ENCODE measurements around the gene GALNTL6.
"Not testable (repeated sequence)": the region's sequence is repeated elsewhere in the genome, so short reads cannot be mapped to it uniquely, and the experiment has no call there.

GALNTL6 gene

DNA sequence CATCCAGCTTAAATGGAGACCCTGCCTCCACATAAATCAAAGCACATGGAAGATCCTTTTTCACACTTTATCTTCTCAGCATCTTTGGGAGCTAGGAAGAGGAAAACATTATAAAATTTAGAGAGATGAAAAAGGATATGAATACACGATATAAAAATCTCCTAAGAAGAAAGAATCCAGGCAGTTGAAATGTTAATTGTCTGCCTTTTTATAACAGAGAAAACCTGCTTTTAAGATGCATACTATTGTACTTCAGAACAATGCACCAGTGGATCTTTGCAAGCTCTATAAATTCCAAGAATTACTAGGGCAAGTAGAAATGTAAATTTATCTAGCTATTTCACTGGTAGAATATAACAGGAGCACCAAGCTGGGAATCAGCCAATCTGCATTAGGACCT is 1055.1 kb downstream of the GALNTL6 start:
- no peak for DNase-seq (ENCODE audit: low spot score)

DNA sequence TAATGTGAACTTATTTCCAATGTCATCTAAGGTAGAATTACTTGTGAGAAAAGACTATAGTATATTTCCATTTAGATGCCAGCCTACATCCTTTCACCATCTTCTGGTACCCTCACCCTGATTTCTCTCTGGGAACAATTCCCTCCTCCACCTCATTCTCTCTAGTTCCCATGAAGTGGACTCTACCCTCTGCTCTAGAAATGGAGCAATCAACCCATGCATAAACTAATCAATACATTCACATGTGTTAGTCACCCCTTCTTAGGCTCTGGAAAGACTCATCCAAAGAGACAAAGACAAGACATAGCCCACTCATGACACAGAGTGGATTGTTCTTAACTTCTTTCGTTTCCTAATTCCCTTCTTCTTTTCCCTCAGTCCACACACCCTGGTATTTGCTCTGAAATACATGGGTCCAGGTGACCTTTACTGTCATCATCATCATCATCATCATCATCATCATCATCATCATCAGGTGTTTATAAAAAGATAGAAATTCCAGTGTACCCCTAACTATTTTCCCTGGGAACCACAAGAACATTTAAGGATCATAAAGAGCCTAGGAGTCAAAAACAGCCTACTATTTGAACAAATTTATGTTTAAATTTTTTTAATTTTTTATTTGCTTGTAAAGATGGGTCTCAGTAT is 1056.5 kb downstream of the GALNTL6 start:
- DNase-seq (ENCODE audit: low spot score) = no peak

DNA sequence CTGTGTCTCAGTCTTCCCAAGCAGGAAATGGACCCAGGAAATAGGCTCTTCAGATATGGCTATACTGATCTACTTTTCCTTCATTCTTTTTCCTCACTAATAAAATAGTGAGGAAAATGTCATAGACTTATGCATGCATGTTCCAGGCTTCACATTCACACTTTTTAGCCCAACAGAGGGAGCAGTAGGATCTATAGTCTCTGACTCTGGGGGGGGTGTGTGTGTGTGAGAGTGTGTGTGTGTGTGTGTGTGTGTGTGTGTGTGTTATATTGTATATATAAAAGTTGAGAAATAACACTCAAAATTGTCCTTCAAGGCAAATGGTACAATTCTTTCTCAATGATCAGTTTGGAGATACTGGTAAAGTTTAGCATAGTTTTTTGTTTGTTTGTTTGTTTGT is 1058.2 kb downstream of the GALNTL6 start:
- DNase-seq (ENCODE audit: low spot score) = no peak

DNA sequence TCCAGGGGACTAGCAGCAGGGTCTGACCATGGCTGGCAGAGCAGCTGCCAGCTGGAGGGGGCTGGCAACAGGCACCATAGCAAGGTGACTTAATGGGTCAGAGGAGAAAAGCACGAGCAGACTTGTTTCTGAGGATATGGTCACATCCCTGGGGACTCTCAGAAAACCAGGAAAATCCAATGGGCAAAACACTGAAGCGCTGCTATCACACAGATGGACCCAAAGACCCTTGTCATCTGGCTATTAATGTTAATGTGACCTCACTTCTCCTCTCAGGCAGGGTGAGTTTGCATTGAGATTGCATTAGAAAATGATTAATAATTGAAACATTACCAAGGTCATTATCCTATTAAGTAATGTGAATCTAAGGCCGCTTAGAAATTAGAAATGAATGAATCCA is 1061.7 kb downstream of the GALNTL6 start:
- no peak for DNase-seq (ENCODE audit: low spot score)

DNA sequence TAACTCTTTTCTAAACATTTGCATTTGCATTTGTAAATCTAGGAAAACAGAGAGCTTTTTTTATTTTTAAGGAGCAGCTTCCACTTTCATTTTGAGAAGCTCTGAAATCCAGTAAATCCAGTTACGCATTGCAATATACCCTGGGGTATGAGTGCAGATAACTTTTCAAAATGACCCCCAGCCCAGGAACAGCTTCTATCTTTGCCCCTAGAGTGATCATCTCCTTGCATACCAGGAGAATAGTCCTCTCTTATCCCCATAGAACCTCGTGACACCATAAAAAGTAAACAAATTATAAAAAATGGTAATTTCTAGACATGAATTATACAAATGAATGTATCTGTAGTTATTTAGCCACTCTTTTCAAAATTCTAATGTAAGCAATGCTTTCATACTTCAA is 1063.2 kb downstream of the GALNTL6 start:
- DNase-seq (ENCODE audit: low spot score) = no peak

DNA sequence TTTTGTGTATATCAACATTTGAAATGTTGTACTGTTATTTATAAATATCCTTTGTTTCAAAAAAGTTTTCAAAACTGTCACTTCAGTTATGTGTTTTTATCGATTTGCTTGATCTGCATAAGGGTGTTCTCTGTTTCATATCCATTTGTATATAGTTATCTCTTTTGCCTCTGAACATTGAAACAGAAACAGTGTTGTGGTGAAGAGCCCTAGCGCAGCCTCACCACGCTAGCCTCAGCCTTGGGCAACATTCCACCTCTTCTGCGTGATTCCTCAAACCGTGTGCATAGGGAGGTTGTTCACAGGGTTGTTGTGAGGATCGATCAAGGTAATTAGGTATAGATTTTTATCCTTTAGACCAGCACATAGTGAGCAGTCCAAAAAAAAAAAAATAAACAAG is 1068.4 kb downstream of the GALNTL6 start:
- no peak for DNase-seq (ENCODE audit: low spot score)

DNA sequence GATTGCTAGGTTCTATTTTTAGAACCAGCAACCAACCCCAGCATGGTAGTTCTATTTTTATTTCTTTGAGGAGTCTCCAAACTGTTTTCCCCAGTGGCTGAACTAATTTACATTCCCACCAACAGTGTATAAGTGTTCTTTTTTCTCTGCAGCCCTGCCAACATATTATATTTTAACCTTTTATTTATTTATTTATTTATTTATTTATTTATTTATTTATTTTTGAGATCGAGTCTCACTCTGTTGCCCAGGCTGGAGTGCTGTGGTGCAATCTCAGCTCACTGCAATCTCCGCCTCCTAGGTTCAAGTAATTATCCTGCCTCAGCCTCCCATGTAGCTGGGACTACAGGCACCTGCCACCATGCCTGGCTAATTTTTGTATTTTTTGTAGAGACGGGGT is 1074.2 kb downstream of the GALNTL6 start:
- not testable (repeated sequence) for DNase-seq (ENCODE audit: low spot score)

DNA sequence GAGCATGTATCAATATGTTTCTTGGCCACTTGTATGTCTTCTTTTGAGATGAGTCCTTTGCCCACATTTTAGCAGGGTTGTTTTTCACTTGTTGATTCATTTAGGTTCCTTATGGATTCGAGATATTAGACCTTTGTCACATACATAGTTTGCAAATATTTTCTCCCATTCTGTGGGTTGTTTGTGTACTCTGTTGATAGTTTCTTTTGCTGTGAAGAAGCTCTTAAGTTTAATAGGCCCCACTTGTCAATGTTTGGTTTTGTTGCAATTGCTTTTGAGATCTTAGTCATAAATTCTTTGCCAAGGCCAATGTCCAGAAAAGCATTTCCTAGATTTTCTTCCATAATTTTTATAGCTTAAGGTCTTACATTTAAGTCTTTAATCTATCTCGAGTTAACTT is 1074.8 kb downstream of the GALNTL6 start:
- no peak for DNase-seq (ENCODE audit: low spot score)

DNA sequence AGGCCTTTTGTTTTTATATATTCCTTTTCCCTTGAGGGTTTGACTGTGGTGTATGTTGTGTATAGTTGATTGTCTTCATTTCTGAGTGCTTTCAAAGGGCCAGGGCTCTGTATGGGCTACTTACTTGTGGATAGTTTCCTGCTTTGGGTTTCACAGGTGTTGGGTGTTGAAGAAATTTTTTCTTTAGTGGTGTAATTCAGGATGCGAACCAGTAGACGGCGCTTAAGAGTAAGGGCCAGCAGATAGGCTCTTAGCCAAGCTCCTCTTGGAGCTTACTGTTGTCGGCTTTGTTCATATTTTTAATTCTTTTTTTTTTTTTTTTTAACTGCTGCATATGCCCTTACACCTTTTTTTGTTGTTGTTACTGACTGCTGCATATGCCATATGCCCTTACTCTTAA is 1079.1 kb downstream of the GALNTL6 start:
- no peak for DNase-seq (ENCODE audit: low spot score)

DNA sequence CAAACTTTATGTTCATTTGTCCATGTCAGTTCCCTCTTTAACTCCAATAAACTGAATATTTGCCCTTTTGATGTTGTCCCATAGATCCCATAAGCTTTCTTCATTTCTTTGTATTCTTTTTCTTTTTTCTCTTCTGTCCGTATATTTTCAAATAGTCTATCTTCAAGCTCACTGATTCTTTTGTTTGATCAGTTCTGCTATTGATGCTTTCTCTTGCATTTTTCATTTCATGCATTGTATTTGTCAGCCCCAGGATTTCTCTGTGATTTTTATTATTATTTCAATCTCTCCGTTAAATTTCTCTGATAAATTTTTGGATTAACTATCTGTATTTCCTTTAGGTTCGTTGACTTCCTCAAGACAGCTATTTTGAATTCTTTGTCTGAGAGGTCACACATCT is 1082.5 kb downstream of the GALNTL6 start:
- DNase-seq (ENCODE audit: low spot score) = no peak

DNA sequence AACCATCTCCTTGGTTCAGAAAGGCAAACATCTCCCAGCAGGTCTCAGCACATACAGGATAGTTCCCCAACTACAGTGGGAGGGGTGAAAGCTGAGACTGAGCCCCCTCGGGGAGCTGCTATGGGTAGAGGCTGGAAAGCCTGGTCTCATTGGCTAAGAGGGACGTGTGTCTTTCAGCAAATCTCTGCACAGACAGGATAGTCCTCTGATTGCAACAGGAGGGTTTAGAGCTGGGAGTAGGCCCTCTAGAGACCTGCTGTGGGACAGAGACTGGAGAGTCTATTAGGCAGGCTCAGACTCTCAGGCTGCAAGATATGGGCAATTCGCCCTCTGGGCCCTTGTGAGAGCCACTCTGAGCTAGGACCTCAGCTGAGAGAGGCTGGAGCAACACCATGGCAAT is 1083.8 kb downstream of the GALNTL6 start:
- DNase-seq (ENCODE audit: low spot score) = no peak

DNA sequence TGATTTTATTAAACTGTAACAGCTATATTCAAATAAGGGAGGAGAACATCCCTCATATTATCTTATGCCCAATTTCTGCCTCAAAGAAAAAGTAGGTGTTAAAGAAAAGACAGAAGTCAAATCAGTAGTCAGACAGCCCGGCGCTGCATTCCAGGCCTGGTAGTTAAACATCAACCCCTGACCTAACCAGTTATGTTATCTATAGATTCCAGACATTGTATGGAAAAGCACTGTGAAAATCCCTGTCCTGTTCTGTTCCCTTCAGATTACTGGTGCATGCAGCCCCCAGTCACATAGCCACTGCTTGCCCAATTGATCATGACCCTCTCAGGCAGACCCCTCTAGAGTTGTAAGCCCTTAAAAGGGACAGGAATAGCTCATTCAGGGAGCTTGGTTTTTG is 1085.5 kb downstream of the GALNTL6 start:
- DNase-seq (ENCODE audit: low spot score) = no peak

DNA sequence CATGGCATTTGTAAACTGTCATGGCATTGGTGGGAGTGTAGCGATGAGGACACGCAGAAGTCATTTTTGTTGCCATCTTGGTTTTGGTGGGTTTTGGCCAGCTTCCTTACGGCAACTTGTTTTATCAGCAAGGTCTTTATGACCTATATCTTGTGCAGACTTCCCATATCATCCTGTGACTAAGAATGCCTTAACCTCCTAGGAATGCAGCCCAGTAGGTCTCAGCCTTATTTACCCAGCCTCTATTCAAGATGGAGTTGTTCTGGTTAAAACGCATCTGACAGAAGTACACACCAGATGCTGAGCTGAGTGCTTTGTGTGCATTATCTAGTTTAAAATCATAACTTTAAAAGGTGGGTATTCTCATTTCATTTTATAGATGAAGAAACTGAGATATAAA is 1086.7 kb downstream of the GALNTL6 start:
- no peak for DNase-seq (ENCODE audit: low spot score)

DNA sequence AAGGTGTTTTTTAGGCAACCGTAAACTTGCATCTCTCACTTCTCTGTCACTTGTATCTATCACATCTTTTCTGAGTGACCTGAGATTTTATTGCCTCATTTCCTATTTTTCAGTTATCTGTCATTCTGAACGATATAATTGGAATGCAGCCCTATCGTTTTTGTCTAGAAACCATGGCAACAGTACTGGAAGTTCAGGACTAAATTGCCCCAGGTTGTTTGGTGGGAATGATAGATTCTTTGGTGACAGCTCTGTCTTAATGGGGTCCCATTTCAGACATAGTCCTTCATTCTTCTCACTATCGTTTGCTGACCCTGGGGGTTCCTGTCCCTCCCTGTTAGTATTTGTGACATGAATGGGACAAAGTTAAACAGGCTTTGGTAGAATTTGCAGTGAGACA is 1087.7 kb downstream of the GALNTL6 start:
- no peak for DNase-seq (ENCODE audit: low spot score)

DNA sequence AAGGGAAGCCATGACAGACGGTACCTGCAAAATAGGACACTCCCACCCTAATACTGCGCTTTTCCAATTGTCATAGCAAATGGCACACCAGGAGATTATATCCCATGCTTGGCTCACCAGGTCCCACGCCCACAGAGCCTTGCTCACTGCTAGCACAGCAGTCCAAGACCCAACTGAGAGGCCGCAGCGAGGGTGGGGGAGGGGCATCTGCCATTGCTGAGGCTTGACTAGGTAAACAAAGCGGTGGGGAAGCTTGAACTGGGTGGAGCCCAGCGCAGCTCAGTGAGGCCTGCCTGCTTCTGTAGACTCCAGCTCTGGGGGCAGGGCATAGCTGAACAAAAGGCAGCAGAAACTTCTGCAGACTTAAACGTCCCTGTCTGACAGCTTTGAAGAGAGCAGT is 1099.3 kb downstream of the GALNTL6 start:
- not testable (repeated sequence) for DNase-seq (ENCODE audit: low spot score)

DNA sequence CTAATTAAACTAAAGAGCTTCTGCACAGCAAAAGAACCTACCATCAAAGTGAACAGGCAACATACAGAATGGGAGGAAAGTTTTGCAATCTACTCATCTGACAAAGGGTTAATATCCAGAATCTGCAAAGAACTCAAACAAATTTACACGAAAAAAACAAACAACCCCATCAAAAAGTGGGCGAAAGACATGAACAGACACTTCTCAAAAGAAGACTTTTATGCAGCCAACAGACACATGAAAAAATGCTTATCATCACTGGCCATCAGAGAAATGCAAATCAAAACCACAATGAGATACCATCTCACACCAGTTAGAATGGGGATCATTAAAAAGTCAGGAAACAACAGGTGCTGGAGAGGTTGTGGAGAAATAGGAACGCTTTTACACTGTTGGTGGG is 1104.2 kb downstream of the GALNTL6 start:
- not testable (repeated sequence) for DNase-seq (ENCODE audit: low spot score)

DNA sequence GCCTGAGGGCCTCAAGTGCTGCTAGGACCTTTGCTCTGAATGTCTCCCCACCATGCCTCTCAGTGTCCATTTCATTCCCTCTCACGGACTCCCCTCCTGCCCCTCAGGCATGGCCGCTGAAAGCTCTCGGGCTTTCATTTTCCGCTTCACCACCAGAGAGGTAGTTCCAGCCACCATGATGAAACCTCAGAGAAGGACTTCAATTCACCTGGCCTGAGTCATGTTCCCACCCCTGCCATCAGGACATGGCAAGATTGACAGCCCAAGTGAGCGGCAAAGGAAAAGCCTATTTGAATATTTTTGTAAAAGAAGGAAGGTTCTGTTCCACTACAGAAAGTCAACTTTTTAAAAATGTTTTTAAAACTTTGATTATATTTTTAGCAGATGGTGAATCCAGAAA is 1106.1 kb downstream of the GALNTL6 start:
- DNase-seq (ENCODE audit: low spot score) = no peak

DNA sequence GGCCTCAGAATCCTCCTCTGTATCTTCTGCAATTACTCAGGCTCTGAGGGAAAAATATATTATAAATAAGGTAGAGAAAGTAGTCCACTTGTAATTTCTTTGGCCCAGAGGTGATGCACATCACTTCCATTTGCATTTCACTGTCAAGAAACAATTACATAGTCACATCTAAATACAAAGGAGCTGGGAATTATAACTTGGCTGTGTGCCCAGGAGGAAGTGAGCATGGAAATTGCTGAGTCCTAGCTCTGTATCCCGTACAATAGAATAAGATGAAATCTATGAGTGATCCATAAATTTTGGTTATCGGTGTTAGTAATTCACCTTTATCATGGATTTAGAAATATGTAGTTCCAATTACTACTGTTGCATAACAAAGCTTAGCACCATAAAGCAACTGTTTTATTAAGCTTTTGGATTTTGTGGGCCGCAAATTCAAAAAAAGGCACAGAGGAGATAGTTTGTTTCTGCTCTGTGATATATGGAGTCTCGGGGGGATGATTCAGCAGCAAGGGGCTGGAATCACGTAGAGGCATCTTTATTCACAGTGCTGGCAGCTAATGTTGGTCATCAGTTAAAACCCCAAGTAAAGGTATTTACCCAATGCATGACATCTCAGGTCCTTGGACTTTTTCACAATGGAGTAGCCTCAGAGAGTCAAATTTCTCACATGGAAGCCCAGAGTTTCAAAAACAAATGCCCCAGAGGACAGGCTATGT is 1114.1 kb downstream of the GALNTL6 start:
- no peak for DNase-seq (ENCODE audit: low spot score)

DNA sequence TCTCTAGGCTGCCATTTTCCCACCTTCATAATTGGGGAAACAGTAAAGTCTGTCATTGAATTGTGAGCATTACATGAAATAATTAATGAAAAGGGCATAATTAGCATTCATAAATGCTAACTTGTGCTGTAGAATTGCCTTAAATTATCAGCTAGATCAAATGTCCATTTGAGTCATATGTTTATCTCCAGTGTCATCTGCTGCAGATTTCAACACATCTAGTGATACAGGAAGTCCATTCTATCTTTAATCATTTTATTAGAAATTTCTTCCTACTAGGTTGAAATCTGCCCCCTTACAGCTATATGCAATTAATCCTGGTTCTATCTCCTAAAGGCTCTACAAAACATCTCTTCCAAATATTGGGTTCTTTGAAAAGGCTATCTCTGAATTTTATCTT is 1115.1 kb downstream of the GALNTL6 start:
- DNase-seq (ENCODE audit: low spot score) = no peak

DNA sequence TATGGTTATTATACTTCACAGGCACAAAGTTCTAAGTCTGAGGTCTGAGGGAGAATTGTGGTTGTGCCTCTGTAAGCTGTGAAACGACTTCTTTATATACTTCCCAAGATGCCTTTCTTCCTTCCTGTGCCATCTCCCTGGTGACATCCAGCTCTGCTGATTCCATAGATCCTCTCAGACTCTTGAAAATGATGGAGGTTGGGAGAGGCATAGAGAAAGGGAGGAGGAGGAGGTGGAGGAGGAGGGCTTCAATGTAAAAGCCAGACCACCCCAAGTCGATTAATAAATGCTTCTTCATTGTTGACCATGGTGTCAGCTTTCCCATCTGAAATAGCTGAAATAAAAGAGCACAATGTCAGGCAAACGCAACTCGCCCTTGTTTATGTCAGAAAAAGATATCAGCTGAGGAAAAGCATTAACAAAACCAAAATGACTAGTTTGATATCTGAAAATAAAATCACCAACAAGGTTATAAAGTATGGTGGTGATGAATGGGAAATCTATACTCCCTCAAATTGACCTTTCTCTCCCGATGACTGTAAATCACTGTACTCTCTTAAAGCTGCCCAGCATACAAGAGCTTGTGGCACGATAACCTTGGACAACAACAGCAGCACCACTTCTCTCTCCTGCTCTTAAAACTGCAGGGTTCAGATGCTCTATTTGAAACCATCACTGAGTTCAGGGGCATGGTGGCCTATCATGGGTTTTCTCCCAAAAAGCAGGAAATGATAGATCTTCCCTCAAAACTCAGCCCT is 1125.0 kb downstream of the GALNTL6 start:
- DNase-seq (ENCODE audit: low spot score) = no peak

DNA sequence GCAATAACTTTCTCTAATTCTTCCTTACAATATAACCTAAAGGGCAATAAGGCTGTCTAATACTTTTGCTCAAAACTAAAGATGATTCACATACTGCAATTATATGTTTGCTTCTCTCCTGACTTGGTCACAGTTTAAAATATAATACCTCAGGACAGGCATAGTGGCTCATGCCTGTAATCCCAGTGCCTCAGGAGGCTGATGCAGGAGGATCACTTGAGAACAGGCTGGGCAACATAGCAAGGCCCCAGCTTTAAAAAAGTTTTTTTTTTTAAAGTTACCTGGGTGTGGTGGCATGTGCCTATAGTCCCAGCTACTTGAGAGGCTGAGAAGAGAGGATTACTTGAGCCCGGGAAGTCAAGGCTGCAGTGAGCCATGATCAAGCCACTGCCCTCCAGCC is 1125.7 kb downstream of the GALNTL6 start:
- DNase-seq (ENCODE audit: low spot score) = no peak

DNA sequence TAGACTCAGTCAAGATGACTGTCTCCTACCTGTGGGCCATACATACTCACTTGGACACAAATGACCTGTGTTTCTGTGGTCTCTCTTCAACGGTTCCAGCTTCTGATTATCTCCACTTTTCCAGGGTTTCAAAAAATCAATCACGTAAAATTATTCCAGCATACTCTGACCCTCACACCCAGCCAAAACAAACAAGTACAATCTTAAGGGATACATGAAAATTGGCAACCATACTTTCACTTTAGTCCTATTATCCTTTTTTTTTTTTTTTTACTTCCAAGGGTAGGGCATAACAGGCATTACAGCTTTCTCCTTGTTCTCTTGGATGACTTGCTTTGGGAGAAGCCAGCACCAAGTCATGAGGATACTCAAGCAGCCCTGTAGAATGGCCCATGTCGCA is 1129.6 kb downstream of the GALNTL6 start:
- DNase-seq (ENCODE audit: low spot score) = no peak

DNA sequence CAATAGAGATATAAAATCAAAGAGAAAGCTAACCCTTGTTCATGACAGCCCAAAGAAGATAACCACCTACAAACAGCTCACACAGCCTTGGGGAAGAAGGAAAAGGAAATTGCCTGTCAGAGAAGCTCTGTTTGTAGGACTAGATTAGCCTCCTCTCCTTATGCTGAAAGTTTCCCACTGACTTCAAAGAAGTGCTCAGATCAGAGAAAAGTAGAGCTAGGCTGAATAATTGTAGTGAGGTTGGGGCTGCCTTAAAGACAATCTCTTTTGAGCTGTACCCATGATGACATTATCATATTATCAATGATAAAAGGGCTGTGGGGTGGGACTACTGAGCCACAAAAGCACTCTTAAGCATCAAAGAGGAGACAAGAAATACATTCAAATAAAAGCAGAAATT is 1132.4 kb downstream of the GALNTL6 start:
- DNase-seq (ENCODE audit: low spot score) = no peak
